Thyroid gland (tissue), 4 donors: Measurements from ENCODE around the gene PLA2G4A. TPM values are rescaled to one million over a fixed set of nuclear protein-coding genes. Genes with fewer than 3 reads are reported as not detected.

Experiments
- DNase-seq, 2 donors: peaks; one replicate each; pipeline ENCODE4 v3.0.0-alpha.2; 2019
- H3K27ac ChIP-seq, 3 donors: fragments of 200-600 bp; sonication (generic); 1 replicate in 2 of 3; 2 replicates in 1 of 3; pipeline ENCODE4 v1.5.1; 2016 to 2019; ENCODE audit warnings: mild to moderate bottlenecking in 1 of 3, moderate library complexity in 1 of 3
- H3K27me3 ChIP-seq: fragments of 200-600 bp; sonication (generic); one replicate; pipeline ENCODE4 v1.5.1; 2019
- H3K36me3 ChIP-seq, 2 donors: fragments of 200-600 bp; sonication (generic); one replicate each; pipeline ENCODE4 v1.5.1; 2016 to 2019
- H3K4me1 ChIP-seq, 2 donors: fragments of 200-600 bp; sonication (generic); one replicate each; pipeline ENCODE4 v1.5.1; 2017 to 2019
- H3K4me3 ChIP-seq, 3 donors: fragments of 200-600 bp; sonication (generic); replicated peaks in 1 of 3; 1 replicate in 2 of 3; 2 replicates in 1 of 3; pipeline ENCODE4 v1.5.1; 2016; ENCODE audit warnings: mild to moderate bottlenecking in 1 of 3
- H3K9me3 ChIP-seq: fragments of 200-600 bp; sonication (generic); one replicate; pipeline ENCODE4 v1.5.1; 2017
- POLR2A ChIP-seq, 2 donors: fragments of 450-650 bp; IDR thresholded peaks; one replicate each; pipeline ENCODE4 v1.6.1; 2017; ENCODE audit warnings: antibody characterized with exemption in 2 of 2, mild to moderate bottlenecking in 2 of 2, moderate library complexity in 1 of 2
- WGBS, 2 donors: methylation state at CpG; one replicate each; pipeline ENCODE4 v1.1.5; 2017; 5-methylcytosine and 5-hydroxymethylcytosine counted together
- intact Hi-C: fragments of 100-400 bp; cut with DNase I; formaldehyde crosslinking; loops from one replicate; pipeline ENCODE4 v1.15.1; 2023
- total RNA-seq, 4 donors: library from RNA; depleted of rRNA; stranded (reverse); fragments of >200 nt; gene quantifications; one replicate each; pipeline ENCODE4 v1.2.3, GENCODE V29; 2016
- TF ChIP-seq, protein P1 (sequence below), 6 experiments: fragments of 200-600 bp in 3 of 6; fragments of 450-650 bp in 3 of 6; sonication (generic) in 3 of 6; IDR thresholded peaks; one replicate each; pipeline ENCODE4 v1.5.1; 2016 to 2019; ENCODE audit warnings: antibody characterized with exemption in 6 of 6, mild to moderate bottlenecking in 2 of 6, inconsistent platforms in 1 of 6, moderate library complexity in 1 of 6

The PLA2G4A gene
- total RNA-seq, 4 donors from 2014 or later = 3.4 to 6.4 (median 5.2) TPM

DNA sequence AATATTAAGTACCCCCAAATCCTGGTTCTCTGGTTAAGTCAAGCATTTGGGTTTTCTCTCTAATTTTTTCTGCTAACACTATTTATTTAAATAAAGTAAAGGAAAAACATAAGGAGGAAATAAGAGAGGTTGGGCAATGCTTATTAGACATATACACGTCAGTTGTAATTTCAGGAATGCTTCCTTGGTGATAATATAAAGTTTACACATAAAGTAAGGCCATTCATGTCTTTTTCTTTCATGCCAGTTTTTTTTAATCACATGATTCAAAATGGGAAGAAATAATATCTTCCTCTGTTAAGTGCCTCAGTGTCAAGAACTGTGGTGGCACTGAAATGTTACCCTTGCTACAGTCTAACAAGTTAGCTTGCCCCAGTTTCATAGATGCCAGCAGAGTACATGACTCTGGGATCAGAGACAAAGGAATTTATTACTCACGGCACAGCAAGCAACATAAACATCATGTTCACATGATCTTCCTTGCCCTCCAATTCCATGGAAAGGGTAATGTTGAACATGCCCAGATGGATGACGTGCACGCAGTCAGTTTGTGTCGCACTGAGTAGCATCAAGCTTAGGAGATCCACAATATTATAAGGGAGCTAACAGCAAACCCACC lies 184.9 kb downstream of the PLA2G4A start:
- no peak overlapping the region for H3K27ac ChIP-seq
- H3K4me1 ChIP-seq = no peaks in the 10 kb centered on the region
- no peaks in the 10 kb centered on the region for H3K27me3 ChIP-seq
- H3K36me3 ChIP-seq = no peaks in the 10 kb centered on the region
- DNase-seq = no peak
- TF ChIP-seq, protein P1, sequence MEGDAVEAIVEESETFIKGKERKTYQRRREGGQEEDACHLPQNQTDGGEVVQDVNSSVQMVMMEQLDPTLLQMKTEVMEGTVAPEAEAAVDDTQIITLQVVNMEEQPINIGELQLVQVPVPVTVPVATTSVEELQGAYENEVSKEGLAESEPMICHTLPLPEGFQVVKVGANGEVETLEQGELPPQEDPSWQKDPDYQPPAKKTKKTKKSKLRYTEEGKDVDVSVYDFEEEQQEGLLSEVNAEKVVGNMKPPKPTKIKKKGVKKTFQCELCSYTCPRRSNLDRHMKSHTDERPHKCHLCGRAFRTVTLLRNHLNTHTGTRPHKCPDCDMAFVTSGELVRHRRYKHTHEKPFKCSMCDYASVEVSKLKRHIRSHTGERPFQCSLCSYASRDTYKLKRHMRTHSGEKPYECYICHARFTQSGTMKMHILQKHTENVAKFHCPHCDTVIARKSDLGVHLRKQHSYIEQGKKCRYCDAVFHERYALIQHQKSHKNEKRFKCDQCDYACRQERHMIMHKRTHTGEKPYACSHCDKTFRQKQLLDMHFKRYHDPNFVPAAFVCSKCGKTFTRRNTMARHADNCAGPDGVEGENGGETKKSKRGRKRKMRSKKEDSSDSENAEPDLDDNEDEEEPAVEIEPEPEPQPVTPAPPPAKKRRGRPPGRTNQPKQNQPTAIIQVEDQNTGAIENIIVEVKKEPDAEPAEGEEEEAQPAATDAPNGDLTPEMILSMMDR (IDR thresholded peaks at IDR 0.05) = no peak
- TF ChIP-seq POLR2A (IDR thresholded peaks at IDR 0.05) = no peak
- no peak overlapping the region for H3K4me3 ChIP-seq
- WGBS, 2 donors = 94 to 95% methylated on average over 5 of the region's 5 CpGs
- intact Hi-C loops = no loop called here
- H3K9me3 ChIP-seq = no peaks in the 10 kb centered on the region

DNA sequence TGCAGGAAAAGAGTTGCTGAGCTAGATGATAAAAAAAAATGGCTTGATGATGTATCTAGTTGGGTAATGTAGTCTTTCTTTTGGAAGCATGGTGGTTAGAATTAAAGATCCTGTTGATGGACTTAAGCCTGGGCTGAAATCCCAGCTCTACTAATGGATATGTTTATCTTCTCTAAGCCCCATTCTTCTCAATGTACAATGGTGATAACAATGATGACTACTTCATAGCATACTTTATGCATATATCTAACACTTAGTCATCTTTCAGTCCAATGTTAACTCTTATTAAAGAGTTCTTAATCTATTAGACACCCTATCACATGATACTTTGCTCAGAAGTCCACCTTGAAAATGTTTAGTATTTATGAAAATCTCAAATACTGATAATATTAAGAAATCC lies 189.5 kb downstream of the PLA2G4A start:
- Histone ChIP-seq H3K27me3 (no peaks in the 10 kb centered on the region), H3K4me3 (no peak overlapping the region), H3K27ac (no peak overlapping the region), H3K4me1 (no peaks in the 10 kb centered on the region), H3K9me3 (no peaks in the 10 kb centered on the region), H3K36me3 (no peaks in the 10 kb centered on the region)
- intact Hi-C loops = no loop called here
- TF ChIP-seq POLR2A (IDR thresholded peaks at IDR 0.05) = no peak
- DNase-seq = no peak

DNA sequence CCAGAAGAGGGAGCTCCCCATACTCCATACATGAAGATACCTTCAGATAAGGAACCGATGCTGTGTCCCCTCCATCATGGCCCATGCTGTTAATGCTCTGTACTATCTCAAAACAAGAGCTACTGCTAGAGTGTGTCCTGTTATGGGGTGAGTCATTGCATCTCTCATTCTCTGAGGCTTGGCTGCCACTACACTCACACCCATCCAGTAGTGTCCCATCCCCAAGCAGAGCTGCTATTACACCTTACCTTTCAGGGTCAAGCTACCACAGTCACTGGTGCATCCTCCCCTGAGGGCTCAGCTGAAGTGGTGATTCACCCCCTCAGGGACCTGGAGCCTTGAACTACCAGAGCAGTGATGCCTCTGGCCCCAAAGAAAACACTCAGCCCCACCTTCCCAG lies 198.5 kb downstream of the PLA2G4A start:
- no peak overlapping the region for H3K4me3 ChIP-seq
- H3K9me3 ChIP-seq = no peaks in the 10 kb centered on the region
- intact Hi-C loops = no loop called here
- H3K36me3 ChIP-seq = no peaks in the 10 kb centered on the region
- DNase-seq = no peak
- no peaks in the 10 kb centered on the region for H3K27me3 ChIP-seq
- no peaks in the 10 kb centered on the region for H3K4me1 ChIP-seq
- no peak overlapping the region for H3K27ac ChIP-seq
- WGBS, 2 donors = 83 to 90% methylated on average over 1 of the region's 1 CpG
- TF ChIP-seq, protein P1 (IDR thresholded peaks at IDR 0.05) = no peak
- no peak for TF ChIP-seq POLR2A (IDR thresholded peaks at IDR 0.05)

DNA sequence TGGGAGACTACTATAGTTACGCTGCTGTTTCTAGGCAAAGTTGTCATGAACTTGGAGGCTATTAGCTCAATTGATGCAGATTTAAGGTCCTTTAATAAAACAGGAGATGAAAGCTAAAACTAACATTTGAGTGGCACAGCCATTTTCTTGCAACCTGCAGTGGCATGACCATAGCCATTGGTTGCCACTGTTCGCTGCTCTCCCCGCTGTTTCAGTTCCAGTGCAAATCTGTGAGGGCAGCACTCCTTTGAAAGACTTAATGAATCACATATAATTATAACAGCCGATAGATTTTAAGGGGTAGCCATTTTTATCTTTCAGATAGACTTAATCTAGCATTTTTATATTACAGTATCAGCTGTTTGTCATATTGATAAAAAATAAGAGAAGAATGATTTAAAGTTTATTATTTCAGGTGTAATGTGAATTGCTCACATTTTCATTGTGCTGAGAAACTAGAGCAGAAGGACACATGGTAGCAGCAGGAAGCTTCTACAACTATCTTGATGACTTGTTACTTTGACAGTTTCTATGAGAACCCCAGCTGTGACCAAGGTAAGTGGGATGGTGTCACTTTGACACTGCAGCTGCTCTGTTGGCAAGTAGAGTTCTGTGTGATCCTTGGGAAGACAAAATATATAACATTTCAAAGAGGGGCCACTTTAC lies 203.7 kb downstream of the PLA2G4A start:
- H3K9me3 ChIP-seq = no peaks in the 10 kb centered on the region
- no peak overlapping the region for H3K27ac ChIP-seq
- H3K4me3 ChIP-seq = no peak overlapping the region
- H3K27me3 ChIP-seq = no peaks in the 10 kb centered on the region
- no peaks in the 10 kb centered on the region for H3K4me1 ChIP-seq
- no peak for TF ChIP-seq POLR2A (IDR thresholded peaks at IDR 0.05)
- TF ChIP-seq, protein P1 (IDR thresholded peaks at IDR 0.05) = no peak
- intact Hi-C loops = no loop called here
- DNase-seq = no peak
- H3K36me3 ChIP-seq = no peaks in the 10 kb centered on the region
- 89 to 94% methylated on average over 4 of the region's 4 CpGs for WGBS, 2 donors

DNA sequence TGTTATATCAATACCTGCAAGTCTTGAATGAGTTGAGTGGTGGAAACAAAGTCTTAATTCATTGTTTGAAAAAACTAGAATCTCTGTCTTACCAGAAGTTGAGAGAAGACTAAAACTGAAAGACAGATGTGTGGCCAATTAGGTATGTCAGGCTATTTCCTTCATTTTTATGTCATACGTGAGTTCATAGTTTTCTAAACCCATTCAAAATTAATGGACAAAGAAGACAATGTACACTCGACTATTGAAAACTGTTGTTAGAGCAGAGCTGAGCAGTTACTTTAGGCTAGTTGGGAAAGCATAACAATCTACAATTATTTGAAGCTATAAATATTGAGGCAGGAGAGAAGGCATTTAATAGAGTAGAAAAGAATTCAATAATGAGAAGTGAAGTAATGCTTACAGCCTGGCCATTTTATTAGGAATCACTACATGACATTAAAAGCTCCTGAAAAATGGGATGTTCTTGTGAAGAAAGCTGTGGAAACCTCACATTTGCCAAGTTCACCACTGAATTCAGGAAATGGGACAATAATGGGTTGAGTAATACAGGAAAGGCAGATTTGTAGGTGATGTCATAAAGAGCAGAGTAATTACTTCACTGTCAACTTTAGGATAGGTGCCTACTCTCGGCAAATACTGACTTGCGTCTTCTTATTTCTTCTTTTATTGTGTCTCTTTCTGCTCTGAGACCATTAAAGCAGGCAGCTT lies 204.4 kb downstream of the PLA2G4A start:
- Histone ChIP-seq H3K9me3 (no peaks in the 10 kb centered on the region), H3K36me3 (no peaks in the 10 kb centered on the region), H3K4me3 (no peak overlapping the region), H3K27ac (no peak overlapping the region), H3K27me3 (no peaks in the 10 kb centered on the region), H3K4me1 (no peaks in the 10 kb centered on the region)
- TF ChIP-seq POLR2A (IDR thresholded peaks at IDR 0.05) = no peak
- TF ChIP-seq, protein P1 (IDR thresholded peaks at IDR 0.05) = no peak
- intact Hi-C loops = no loop called here
- DNase-seq = no peak
- WGBS, 2 donors = 85 to 87% methylated on average over 4 of the region's 4 CpGs
